Measurements from ENCODE around the gene ATXN7L3.

GRCh38 chr17:44147812-44148211 lies 51.9 kb downstream of the ATXN7L3 start:
- TF ChIP-seq CTCF (IDR thresholded peaks at IDR 0.05 in 2 of 3, conservative IDR thresholded peaks at IDR 0.05 in 1 of 3; ENCODE audit: borderline replicate concordance in 1 of 3, insufficient read depth in 1 of 3, low read depth in 2 of 3, low read length in 2 of 3) (no peak), EZH2 (IDR thresholded peaks at IDR 0.05) (no peak), RAD21 (IDR thresholded peaks at IDR 0.05; ENCODE audit: low read depth) (no peak), EZH2phosphoT487 (IDR thresholded peaks at IDR 0.05; ENCODE audit: borderline replicate concordance) (no peak), SRF (IDR thresholded peaks at IDR 0.05; ENCODE audit: low read depth) (no peak), ZFX (IDR thresholded peaks at IDR 0.05) (no peak)
- TF ChIP-seq, protein P1, sequence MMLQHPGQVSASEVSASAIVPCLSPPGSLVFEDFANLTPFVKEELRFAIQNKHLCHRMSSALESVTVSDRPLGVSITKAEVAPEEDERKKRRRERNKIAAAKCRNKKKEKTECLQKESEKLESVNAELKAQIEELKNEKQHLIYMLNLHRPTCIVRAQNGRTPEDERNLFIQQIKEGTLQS (IDR thresholded peaks at IDR 0.05): no peak
